GM19438 (cell line): ENCODE measurements around the gene ST3GAL2.
"Not testable (repeated sequence)": the region's sequence is repeated elsewhere in the genome, so short reads cannot be mapped to it uniquely, and the experiment has no call there.

Experiments used
- ATAC-seq: cut with Tn5 transposase; IDR thresholded peaks from one replicate; pipeline ENCODE4 v1.9.1; 2021; ENCODE audit warnings: low read depth; ENCODE audit not compliant: unreplicated experiment

ST3GAL2 gene

DNA sequence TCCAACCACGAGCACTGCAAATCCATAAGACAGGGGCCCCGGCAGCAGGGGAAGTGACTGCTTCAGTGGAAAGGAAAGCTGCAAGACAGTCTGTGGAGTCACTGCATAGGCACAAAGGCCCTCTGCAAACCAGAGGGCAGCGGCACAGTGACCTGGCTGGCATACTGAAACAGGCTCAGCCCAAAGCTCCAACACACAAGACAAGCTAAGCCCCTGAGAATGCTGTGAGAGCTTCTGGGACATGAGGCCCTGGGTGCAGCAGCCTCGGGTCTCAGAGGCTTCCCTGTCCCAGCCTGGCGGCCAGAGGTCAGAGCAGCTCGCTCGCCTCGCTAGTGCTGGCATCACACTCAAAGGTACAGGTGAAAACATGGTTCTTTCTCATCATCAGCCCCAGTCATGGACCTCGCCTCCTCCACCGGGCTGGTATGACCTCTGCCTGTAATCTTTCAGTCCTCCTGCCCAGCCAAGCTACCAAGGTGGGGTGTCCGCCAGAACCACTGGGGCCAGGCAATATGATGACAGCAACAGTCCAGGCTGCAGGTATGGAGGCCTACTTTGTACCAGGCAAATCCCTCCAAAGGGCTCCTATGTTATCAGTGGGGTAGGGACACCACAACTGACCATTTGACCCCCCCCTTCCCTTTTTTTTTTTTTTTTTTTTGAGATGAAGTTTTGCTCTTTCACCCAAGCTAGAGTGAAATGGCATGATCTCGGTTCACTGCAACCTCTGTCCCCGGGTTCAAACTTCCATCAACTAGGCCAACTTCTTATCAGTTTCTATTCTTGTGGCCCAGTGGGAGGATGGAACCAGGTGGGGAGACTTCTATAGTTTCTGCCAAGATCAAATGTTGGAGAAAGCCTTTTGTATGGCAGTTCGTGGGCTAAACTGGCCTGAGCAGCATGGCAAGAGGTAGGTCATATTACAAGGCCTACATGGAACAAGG lies 19.2 kb downstream of the ST3GAL2 start:
- no peak for ATAC-seq

DNA sequence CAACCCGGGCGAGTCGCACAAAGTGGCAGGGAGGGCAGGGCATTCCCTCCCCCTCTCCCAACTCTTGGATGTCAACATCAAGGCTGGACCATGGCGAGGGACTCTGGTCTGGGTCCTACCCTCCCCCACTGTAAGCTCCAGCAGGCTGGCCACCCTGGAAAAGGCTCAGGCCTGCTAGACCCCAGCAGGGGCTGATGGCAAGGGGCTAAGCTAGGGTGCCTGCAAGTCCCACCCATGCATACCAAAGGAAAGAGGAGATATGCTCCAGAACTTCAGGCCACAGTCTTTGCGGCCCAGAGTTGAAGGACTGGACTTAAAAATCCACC lies 19.9 kb downstream of the ST3GAL2 start:
- no peak for ATAC-seq

DNA sequence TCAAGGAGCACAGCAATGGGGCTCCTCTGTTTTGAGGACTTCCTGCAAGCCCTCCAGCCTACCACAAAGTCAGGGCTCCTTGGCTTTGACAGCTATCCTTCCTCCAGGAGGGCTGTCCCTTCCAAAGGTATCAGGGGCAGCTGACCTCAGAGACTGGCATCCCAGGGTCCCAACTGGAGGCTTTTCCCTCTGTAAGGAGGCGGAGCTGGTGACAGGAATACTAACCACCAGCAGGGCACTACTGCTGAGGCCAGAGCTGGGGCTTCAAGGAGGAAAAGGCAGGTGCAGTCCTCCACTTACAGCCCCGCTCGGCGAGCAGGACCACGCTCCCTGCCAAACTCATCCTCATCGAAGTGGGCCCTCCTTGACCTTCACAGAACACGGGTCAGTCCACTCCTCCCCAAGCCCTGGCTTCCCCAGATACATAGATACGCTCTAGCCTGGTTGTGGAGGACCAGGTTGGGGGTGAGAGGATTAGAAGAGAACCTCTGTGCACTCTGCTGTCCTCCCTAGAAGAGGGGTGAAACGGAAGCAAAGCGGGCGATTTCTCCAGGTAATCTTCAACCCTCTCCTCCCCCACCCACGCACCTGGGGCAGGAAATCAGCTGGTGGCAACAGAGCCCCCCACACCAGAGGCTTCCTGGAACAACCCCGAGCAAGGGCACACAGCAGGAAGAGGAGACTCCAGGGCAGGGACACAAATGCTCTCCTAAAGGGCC lies 20.5 kb downstream of the ST3GAL2 start:
- ATAC-seq: no peak

DNA sequence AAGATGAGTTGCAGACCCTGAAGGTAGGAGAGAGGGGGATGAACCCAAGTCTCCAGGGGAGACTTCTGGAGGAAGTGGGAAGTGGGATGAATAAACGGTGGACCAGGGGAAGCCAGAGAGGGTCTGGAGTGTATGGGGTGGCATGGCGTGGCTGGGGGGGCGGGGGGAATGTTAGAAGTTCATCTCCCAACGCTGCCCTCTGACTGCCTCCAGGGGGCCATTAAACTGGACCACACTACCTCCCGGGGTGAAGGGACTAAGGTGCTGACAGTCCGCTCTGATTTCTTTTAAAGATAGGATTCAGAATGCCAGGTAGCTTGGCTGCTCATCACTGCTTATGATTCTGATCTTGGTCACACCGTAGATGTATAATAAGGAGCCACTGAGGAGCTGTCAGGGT lies 21.2 kb downstream of the ST3GAL2 start:
- ATAC-seq: no peak

DNA sequence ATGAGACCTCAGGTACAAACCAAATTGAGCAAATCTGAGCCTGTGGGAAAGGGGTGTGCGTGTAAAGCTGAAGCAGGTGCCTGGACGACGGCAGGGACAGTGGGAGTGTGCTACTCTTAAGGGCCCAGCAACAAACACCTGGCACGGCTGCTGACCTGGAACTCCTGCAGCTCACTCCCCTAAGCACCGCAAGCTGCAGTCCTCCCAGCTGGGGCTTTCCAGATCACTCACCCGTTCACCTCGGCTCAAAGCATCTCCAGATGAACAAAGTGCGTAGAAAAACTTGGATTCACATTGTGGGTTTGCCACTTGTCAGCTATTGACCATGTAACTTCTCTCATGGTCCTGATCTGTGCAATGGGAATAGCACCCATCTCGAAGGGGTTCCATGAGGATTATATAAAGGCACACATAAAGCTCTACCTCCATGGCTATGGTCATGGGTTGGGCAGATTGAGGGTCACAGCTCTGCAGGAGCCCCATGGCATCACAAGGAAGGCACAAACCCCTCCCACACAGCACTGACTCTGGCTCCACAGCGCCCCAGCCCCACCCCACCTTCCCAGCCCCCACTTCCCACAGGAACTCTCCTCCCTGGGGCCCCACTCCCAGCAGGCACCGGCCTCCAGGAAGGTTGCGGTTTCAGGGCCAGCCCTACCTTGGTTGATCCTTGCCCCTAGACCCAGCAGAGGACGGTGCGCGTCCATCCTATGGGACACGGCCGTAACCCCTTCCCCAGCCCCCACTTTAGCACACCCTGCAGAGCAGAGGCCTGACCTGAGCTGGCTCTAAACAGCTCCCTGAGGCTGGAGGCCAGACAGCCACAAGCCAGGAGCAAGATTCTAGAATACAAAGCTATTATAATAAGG lies 21.9 kb downstream of the ST3GAL2 start:
- ATAC-seq: peak; percentile 68

DNA sequence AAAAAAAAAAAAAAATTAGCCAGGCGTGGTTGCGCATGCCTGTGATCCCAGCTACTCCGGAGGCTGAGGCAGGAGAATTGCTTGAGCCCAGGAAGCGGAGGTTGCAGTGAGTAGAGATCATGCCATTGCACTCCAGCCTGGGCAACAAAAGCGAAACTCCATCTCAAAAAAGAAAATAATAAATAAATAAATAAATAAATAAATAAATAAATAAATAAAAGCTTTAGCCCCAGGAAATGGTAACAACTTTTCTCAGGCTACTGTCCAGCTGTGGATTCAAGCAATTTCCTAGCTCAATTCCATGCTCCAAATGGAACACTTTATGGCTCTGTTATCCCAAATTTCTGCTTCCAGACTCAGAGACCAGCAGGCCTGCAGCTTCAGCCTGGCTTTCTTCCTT lies 25.3 kb downstream of the ST3GAL2 start:
- ATAC-seq: not testable (repeated sequence)

DNA sequence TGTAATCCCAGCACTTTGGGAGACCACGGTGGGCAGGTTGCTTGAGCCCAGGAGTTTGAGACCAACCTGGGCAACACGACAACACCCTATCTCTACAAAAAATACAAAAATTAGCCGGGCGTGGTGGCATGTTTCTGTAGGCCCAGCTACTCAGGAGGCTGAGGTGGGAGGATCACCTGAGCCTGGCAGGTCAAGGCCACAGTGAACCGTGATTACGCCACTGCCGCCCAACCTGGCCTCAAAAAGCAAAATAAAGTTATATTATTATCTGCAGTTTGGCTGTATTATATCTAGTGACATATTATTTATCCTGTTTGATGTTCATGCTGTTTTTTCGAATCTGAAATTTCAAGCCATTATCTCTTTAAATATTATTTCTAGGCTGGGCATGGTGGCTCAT lies 26.5 kb downstream of the ST3GAL2 start:
- ATAC-seq: no peak

DNA sequence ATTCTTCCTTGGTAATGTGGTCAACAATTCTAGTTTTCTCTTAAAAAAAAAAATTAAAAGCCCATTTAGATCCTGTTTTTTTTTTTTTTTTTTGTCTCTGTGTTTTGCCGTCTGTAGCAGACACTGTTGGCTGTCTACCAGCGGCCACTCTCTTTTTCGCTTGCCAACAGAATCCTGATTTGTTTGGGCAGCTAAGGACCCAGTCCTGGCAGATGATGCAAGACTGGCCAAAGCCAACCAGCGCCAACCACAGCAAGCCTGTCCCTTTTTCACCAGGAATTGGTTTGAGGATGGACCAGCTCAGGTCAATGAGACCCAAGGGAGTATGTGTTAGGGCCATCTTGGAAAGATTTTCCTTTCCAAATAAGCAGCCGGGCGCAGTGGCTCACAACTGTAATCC lies 28.2 kb downstream of the ST3GAL2 start:
- ATAC-seq: no peak

DNA sequence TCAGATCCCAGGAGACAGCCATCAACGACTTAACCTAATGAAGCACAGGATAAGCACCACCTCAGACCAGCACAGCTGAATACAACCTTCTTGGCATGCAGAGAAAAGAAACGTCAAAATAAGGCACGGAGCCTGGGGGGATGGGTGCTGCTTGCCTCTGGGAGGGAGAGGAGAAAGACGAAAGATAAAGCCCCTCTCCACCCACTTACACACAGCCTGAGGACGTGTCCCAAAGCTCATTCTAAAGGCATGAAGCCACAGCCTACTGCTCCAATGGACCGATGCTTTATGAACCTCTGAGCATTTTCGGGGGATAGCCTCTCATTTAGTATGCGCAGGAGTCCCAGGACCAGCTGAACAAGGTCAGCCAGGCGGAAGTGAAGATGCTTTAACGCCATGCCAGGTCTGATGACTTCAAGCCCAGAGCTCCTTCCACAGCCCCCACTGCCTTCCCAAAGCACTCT lies 31.1 kb downstream of the ST3GAL2 start:
- no peak for ATAC-seq

DNA sequence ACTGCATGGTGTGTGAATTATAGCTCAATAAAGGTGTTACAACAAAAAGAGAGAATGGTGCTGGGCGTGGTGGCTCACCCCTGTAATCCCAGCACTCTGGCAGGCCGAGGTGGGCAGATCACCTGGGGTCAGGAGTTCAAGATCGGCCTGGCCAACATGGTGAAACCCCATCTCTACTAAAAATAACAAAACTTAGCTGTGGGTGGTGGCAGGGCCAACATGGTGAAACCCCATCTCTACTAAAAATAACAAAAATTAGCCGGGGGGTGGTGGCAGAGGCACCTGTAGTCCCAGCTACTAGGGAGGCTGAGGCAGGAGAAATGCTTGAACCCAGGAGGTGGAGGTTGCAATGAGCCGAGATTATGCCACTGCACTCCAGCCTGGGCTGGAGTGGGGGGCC lies 32.8 kb downstream of the ST3GAL2 start:
- not testable (repeated sequence) for ATAC-seq

DNA sequence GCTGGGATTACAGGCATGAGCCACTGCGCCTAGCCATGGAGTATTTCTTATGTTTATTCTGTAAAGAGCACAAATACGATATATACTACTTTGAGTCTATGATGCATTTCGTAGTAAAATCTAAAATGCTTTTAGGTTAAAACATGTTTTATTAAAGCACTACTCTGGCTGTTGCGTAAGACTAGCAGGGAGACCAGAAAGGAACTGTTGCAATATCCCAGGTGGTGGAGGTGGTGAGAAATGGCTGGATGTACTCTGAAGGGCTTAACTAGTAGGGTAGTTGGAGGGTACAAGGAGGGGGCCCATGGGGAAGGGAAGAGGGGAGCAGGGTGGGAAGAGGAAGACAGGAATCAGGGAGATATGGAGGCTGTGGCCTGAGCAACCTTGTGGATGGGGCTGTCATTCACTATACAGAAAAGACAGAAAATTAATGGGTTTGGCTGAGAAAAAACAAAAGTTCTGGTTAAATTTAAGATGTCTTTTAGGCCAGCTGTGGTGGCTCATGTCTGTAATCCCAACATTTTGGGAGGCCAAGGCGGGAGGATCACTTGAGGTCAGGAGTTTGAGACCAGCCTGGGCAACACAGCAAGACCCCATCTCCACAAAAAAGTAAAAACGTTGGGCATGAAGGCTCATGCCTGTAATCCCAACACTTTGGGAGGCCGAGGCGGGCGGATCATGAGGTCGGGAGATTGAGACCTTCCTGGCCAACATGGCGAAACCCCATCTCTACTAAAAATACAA lies 35.8 kb downstream of the ST3GAL2 start:
- no peak for ATAC-seq

DNA sequence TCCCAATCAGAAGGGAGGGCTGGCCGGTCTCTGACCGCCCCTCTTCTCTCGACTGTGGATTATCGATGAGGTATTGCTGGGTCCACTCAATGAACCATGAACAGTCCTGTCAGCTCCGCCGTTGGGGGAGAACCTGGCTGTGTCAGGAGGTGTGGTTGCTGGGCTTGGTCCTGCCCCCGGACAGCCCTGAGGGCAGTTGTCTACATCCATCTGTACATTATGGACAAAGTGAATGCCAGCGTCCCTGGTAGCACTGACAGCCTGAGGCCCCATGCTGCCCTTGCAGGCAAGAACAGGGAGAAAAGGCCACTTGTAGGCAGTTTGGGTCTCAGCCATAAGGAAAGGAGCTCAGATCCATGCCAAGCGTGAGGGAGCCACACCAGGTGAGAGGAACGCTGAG lies 38.9 kb downstream of the ST3GAL2 start:
- ATAC-seq: no peak

DNA sequence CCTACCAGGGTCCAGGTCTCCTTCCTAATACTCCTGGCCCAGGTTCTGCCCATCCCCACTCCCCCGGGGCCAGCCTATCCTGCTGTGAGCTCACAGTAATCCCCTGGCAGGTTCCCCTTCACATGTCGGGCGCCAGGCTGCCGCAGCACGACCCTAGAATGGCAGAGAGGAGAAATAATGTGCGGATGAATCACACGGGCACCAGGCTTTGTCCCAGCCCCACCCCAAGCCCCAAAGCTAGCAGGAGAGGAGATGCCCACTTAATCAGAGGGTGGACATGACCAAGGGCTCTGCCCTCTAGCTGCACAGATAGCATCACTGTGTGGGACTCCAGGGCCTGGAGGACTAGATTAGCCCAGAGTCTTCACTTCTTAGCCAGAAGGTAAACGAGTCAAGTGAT lies 39.5 kb downstream of the ST3GAL2 start:
- no peak for ATAC-seq

DNA sequence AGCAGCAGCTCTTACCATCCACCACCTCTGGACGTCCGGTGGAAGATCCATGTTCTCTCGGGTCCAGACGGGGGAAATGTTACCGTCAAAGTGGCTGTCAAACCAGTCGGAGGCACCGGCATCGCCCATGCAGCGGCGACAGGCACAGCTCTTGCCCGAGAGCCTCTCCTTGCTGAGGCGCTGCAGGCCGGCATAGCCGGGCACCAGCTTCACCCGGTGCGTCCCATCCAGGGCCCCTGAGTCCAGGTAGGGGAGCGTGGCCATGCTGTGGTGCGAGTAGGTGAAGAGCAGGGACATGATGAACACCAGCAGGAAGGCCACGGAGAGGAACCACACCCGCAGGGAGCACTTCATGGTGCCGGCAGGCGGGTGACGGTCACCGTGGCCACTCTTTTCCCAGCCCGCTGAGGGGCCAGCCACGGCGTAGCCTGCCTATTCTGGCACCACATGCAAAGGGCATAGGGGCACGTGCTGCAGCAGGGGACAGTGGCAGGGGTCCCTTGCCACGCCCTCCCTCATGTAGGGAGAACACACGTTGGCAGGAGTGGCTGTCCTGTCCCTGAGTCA lies 40.6 kb downstream of the ST3GAL2 start:
- no peak for ATAC-seq

DNA sequence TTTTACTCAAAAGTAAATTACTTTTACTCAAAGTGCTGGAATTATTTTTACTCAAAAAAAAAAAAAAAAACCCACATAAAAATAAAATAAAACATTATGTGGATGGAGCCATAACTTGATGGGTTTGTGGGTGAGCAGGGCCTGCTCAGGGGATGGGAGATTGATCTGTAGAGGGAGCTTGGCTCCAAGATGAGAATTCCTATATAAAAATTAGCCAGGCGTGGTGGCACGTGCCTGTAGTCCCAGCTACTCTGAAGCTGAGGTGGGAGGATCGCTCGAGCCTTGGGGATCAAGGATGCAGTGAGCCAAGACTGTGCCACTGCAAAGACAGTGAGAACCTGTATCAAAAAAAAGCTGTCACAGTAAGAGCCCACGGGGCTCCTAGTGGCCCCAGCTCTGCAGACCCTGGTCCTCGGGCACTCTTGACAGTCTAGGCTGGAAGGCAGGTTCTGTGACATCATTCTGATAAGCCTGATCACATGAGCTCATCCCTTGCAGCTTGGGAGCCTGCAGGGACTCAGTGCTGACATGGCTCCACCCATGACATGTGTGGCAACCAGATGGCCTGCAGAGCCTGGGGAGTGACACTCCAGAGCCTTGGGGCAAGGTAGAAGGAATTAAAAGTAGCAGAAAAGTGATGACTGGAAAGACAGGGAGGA lies 42.5 kb downstream of the ST3GAL2 start:
- no peak for ATAC-seq

DNA sequence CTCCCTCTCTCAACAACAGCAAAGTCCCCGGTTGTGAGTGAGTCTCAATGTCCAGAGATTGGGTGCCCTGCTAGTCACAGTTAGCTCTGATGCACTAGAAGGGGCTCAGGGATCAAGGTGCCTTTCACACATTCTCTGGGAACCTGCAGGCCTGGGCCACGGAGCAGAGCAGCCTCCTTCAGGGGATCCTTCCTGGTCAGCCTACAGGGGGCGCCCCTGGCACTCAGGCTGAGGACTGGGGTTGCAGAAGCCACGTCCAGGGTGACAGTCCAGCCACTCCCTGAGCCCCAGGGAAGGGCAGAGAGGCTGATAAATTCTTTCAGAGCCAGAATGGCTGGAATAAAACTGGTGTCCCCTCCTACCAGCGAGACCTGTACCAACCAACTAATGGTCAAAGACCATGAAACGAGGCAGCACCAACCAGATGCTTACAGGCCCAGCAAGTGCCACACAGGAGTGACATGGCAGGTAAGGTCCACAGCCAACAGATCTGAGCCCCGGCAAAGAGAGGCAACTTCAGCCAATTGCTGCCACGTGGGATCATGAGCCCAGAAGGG lies 43.5 kb downstream of the ST3GAL2 start:
- no peak for ATAC-seq

DNA sequence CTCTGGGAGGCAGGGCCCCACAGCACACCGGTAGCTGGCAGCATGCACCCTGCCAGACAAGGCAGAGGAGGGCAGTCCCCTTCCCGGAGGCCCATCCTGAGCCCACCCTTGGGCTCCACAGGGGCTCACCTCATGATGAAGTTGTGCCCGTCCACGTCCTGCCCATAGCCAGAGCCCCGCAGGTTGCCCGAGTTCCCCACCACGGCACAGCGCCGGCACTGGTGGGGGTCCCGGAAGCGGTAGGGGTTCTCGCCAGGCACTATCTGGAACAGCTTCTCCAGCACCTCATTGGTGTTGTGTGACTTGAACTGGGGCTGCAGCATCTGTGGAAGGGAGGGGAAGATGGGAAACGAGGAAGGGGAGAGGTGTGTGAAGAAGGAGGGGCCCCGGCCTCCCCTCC lies 44.0 kb downstream of the ST3GAL2 start:
- ATAC-seq: no peak

DNA sequence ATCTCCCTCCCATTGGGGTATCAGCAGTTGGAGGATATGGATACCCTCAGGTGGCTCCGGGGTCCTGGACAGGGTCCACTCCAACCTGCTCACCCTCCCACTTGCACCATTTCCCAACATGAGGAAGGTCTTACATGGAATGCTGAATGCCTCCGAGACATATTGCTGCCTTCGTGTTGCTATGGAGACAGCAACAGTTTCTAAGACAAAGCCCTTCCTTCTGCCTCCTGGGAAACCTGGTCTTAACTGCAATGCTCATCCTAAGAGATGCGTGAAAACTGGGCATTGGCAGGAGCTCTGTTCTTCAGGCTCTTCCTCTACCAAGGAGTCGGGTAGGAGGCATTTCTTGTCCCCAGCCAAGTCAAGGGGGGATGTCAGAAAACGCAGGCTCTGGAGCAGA lies 45.2 kb downstream of the ST3GAL2 start:
- ATAC-seq: no peak

DNA sequence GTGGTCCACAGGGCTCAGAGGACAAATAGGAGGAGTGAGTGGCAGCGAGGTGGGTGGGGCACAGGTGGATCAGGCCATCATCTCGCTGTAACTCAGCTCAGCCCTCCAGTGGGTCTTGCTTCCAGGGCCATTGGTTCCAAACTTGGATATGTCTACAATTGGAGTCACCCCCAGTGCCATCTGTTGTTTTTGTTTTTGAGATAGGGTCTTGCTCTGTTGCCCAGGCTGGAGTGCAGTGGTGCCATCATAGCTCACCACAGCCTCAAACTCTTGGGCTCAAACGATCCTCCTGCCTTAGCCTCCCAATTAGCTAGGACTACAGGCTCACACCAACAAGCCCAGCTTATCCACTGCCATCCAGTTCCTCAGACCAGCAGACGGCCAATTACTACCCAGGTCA lies 46.3 kb downstream of the ST3GAL2 start:
- no peak for ATAC-seq
